Small intestine (tissue), 7 donors: ENCODE results near the gene TENT5A. TPM values are rescaled to one million over a fixed set of nuclear protein-coding genes. Genes with fewer than 3 reads are reported as not detected.

ENCODE experiments used
- DNase-seq, 2 donors: peaks; one replicate each; pipeline versions ENCODE4 v3.0.0 to v3.0.0-alpha.2; 2013
- FAIRE-seq: peaks from 2 replicates; lab custom pipeline; 2012; peaks lifted over from hg19 to GRCh38; lab: Jason Lieb, UNC
- H3K27ac ChIP-seq, 3 donors: one replicate each; pipeline ENCODE4 v1.5.1; 2013; ENCODE audit warnings: low read length in 2 of 3, mild to moderate bottlenecking in 2 of 3, control low read depth in 1 of 3, inconsistent platforms in 1 of 3, low read depth in 1 of 3, moderate library complexity in 1 of 3
- H3K27me3 ChIP-seq, 3 donors: one replicate each; pipeline ENCODE4 v1.6.1; 2013; ENCODE audit warnings: low read length in 3 of 3, inconsistent platforms in 1 of 3; ENCODE audit not compliant: control insufficient read depth in 3 of 3, insufficient read depth in 3 of 3
- H3K36me3 ChIP-seq, 3 donors: one replicate each; pipeline ENCODE4 v1.6.1; 2013; ENCODE audit warnings: low read length in 3 of 3, inconsistent platforms in 1 of 3, low read depth in 1 of 3, mild to moderate bottlenecking in 1 of 3, moderate library complexity in 1 of 3; ENCODE audit not compliant: control insufficient read depth in 3 of 3, insufficient read depth in 2 of 3
- H3K4me1 ChIP-seq, 3 donors: one replicate each; pipeline ENCODE4 v1.6.1; 2013; ENCODE audit warnings: low read length in 2 of 3, inconsistent platforms in 1 of 3, low read depth in 1 of 3, mild to moderate bottlenecking in 1 of 3, moderate library complexity in 1 of 3; ENCODE audit not compliant: control insufficient read depth in 3 of 3, insufficient read depth in 2 of 3
- H3K4me3 ChIP-seq, 3 donors: one replicate each; pipeline ENCODE4 v1.5.1; 2013; ENCODE audit warnings: low read length in 3 of 3, control low read depth in 1 of 3, inconsistent platforms in 1 of 3, low read depth in 1 of 3, mild to moderate bottlenecking in 1 of 3, moderate library complexity in 1 of 3
- H3K9me3 ChIP-seq, 2 donors: one replicate each; pipeline ENCODE4 v1.6.1; 2013; ENCODE audit warnings: low read depth in 1 of 2, low read length in 1 of 2; ENCODE audit not compliant: control insufficient read depth in 2 of 2, insufficient read depth in 1 of 2
- WGBS, 3 donors: extraction: QIAGEN DNeasy Blood & Tissue Kit; methylation state at CpG; one replicate each; pipeline ENCODE4 v1.1.7; 2013; 5-methylcytosine and 5-hydroxymethylcytosine counted together
- polyA plus RNA-seq, 4 donors: library from polyadenylated mRNA; stranded (reverse) in 3 of 4; unstranded in 1 of 4; fragments of 200-250 nt in 3 of 4; fragments of 120-200 nt in 1 of 4; gene quantifications; one replicate each; pipeline versions ENCODE4 v1.2.1 to v1.2.3, GENCODE V29; 2013
- donor health status: healthy with polysubstance abuse.
- donor health status: control.
- donor health status: control.
- donor health status: Bipolar disorder and iron deficiency.
- donor health status: healthy.

The TENT5A gene
- polyA plus RNA-seq, 4 donors: 6.0 to 34.2 (median 19.1) TPM

- Histone ChIP-seq H3K4me1 (peaks cover 0 to 18% (median 4%) of the 10 kb centered on the region in 3 donors), H3K27me3 (no peaks in the 10 kb centered on the region), H3K4me3 (no peak overlapping the region), H3K36me3 (no peaks in the 10 kb centered on the region), H3K27ac (no peak overlapping the region), H3K9me3 (no peaks in the 10 kb centered on the region)
- DNase-seq: no peak
- FAIRE-seq: no peak
Measured at GRCh38 chr6:81762132-81762531, 9.7 kb upstream of the TENT5A start.

- Histone ChIP-seq H3K36me3 (no peaks in the 10 kb centered on the region), H3K4me1 (peaks cover 0 to 10% (median 0%) of the 10 kb centered on the region in 3 donors), H3K9me3 (no peaks in the 10 kb centered on the region), H3K27ac (no peak overlapping the region), H3K4me3 (no peak overlapping the region), H3K27me3 (no peaks in the 10 kb centered on the region)
- WGBS, 3 donors: 74 to 89% (median 82%) methylated on average over 1 of the region's 1 CpG
- DNase-seq (no peak), FAIRE-seq (no peak)
Measured at GRCh38 chr6:81761197-81761596, 8.7 kb upstream of the TENT5A start.

DNA sequence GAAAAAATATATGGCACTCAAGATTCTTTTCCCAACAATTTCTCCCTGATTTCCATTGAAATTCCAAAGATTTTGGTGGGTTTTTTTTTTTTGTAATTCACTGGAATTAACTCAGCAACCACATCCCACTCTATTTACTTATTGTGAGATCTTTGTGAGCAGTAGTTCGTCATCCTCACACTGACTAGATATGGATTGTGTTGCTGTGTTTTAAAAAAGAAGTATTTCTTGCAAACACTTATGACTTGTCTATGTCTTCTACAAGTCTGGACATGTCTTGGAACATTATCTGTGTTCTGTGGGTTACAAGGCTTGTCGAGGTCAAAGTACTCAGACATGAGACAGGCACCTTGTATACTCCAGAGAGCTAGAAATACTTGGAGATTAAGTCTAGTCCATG lies 7.3 kb upstream of the TENT5A start:
- no peaks in the 10 kb centered on the region for H3K27me3 ChIP-seq
- no peaks in the 10 kb centered on the region for H3K9me3 ChIP-seq
- H3K4me1 ChIP-seq: peaks cover 0 to 6% (median 0%) of the 10 kb centered on the region in 3 donors
- DNase-seq (peak; percentile 64 to 78), FAIRE-seq (no peak)
- H3K4me3 ChIP-seq: no peak overlapping the region
- no peaks in the 10 kb centered on the region for H3K36me3 ChIP-seq
- 43 to 67% (median 51%) methylated on average over 2 of the region's 2 CpGs for WGBS, 3 donors
- peak overlapping the region in 1 of 3 donors; percentile 46 for H3K27ac ChIP-seq

GRCh38 chr6:81758221-81758620 lies 5.7 kb upstream of the TENT5A start:
- H3K27ac ChIP-seq: no peak overlapping the region
- H3K27me3 ChIP-seq: no peaks in the 10 kb centered on the region
- H3K4me1 ChIP-seq: peaks cover 0 to 11% (median 0%) of the 10 kb centered on the region in 3 donors
- FAIRE-seq: peak; percentile 23
- H3K9me3 ChIP-seq: no peaks in the 10 kb centered on the region
- 82 to 93% (median 84%) methylated on average over 4 of the region's 4 CpGs for WGBS, 3 donors
- H3K4me3 ChIP-seq: no peak overlapping the region
- DNase-seq: no peak
- H3K36me3 ChIP-seq: no peaks in the 10 kb centered on the region

GRCh38 chr6:81756690-81757089 lies 4.2 kb upstream of the TENT5A start:
- H3K27me3 ChIP-seq: no peaks in the 10 kb centered on the region
- H3K36me3 ChIP-seq: no peaks in the 10 kb centered on the region
- no peak overlapping the region for H3K27ac ChIP-seq
- DNase-seq (no peak), FAIRE-seq (no peak)
- peaks cover 0 to 11% (median 0%) of the 10 kb centered on the region in 3 donors for H3K4me1 ChIP-seq
- H3K4me3 ChIP-seq: no peak overlapping the region
- no peaks in the 10 kb centered on the region for H3K9me3 ChIP-seq
- 52 to 78% (median 73%) methylated on average over 1 of the region's 1 CpG for WGBS, 3 donors

- Histone ChIP-seq H3K36me3 (no peaks in the 10 kb centered on the region), H3K27ac (no peak overlapping the region), H3K4me3 (no peak overlapping the region), H3K4me1 (peaks cover 0 to 7% (median 0%) of the 10 kb centered on the region in 3 donors), H3K27me3 (no peaks in the 10 kb centered on the region), H3K9me3 (no peaks in the 10 kb centered on the region)
- FAIRE-seq (no peak), DNase-seq (no peak)
- 75 to 93% (median 90%) methylated on average over 3 of the region's 3 CpGs for WGBS, 3 donors
Measured at GRCh38 chr6:81755551-81755950, 3.1 kb upstream of the TENT5A start.

GRCh38 chr6:81754906-81755305 lies 2.4 kb upstream of the TENT5A start:
- DNase-seq (no peak), FAIRE-seq (no peak)
- H3K4me1 ChIP-seq: peaks cover 0 to 7% (median under 1%) of the 10 kb centered on the region in 3 donors
- peaks cover 0 to 2% (median 0%) of the 10 kb centered on the region in 3 donors for H3K36me3 ChIP-seq
- H3K9me3 ChIP-seq: no peaks in the 10 kb centered on the region
- WGBS, 3 donors: 67 to 79% (median 77%) methylated on average over 6 of the region's 6 CpGs
- H3K4me3 ChIP-seq: no peak overlapping the region
- no peaks in the 10 kb centered on the region for H3K27me3 ChIP-seq
- H3K27ac ChIP-seq: peak overlapping the region in 1 of 3 donors; percentile 93

DNA sequence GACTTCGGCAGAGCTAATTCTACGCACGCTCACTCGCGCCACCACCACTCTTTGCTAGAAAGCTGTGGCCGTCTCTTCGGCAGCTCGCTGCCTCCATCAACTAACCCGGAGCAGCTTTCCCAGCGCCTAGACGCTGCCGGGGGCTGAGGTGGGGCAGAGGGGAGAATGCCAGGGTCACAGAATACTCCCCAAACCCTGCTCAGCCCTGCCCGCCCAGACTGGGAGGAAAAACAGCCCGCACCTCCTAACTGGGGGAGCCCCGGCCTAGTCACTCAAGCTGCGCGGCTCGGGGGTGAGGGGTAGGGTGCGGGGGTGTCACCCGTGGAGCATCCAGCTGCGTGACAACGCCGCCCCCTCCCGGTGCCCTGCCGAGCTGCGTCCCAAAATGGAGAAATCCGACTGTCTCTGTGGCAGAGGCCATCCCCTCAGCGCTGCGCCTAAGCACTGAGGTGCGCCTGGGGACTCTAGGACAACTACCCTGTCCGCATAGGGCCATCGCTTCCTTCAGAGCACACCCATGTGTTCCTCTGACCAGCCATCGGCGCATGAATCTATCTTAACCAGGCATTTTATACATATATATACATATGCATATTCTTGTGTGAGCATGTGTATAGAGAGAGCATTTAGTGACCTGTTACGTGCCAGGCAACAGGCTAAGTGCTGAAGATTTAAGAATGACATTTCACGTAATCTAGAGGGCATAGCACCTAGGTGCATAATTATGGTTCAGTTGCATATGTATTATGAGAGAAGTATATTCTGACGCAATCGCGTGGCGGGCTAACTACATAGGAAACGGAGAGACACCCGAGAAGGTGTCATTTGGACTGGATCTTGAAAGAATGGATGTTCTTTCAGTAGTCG lies 1.5 kb upstream of the TENT5A start:
- H3K4me1 ChIP-seq: peaks cover 0 to 7% (median 3%) of the 10 kb centered on the region in 3 donors
- H3K36me3 ChIP-seq: peaks cover 0 to 2% (median 2%) of the 10 kb centered on the region in 3 donors
- FAIRE-seq: no peak
- H3K27me3 ChIP-seq: no peaks in the 10 kb centered on the region
- peak overlapping the region; percentile 77 to 87 (median 82) for H3K4me3 ChIP-seq
- H3K9me3 ChIP-seq: no peaks in the 10 kb centered on the region
- DNase-seq: peak; percentile 66 to 92
- WGBS, 3 donors: 6 to 15% (median 8%) methylated on average over 38 to 43 of the region's 43 CpGs
- peak overlapping the region; percentile 82 to 93 (median 92) for H3K27ac ChIP-seq
